ENCODE results near the gene TNFRSF6B. TPM values are rescaled to one million over a fixed set of nuclear protein-coding genes. Genes with fewer than 3 reads are reported as not detected.
"Not testable (repeated sequence)": the region's sequence is repeated elsewhere in the genome, so short reads cannot be mapped to it uniquely, and the experiment has no call there.

Gene TNFRSF6B
- total RNA-seq, 1 donor from 2014 or later: not detected

- TF ChIP-seq CTCF (IDR thresholded peaks at IDR 0.05; ENCODE audit: unreplicated experiment): no peak
- no peaks in the 10 kb centered on the region for H3K9me3 Mint-ChIP-seq (ENCODE audit: unreplicated experiment)
Observed at GRCh38 chr20:63709149-63709527, 12.7 kb downstream of the TNFRSF6B start.

GRCh38 chr20:63711085-63711645, 14.7 kb downstream of the TNFRSF6B start:
- Mint-ChIP-seq H3K36me3 (ENCODE audit: low read depth, unreplicated experiment) (peaks cover 39% of the 10 kb centered on the region), H3K9me3 (ENCODE audit: unreplicated experiment) (no peaks in the 10 kb centered on the region), H3K4me3 (ENCODE audit: unreplicated experiment) (peak overlapping the region; percentile 77), H3K27me3 (ENCODE audit: unreplicated experiment) (peaks cover 7% of the 10 kb centered on the region), H3K4me1 (ENCODE audit: unreplicated experiment) (peaks cover 15% of the 10 kb centered on the region), H3K27ac (ENCODE audit: unreplicated experiment) (no peak overlapping the region)
- no peak for TF ChIP-seq CTCF (IDR thresholded peaks at IDR 0.05; ENCODE audit: unreplicated experiment)
- no peak for DNase-seq (ENCODE audit: low spot score)

More at GRCh38 chr20:63709149-63709527, 12.7 kb downstream of the TNFRSF6B start:
- H3K27ac Mint-ChIP-seq (ENCODE audit: unreplicated experiment): no peak overlapping the region
- peak overlapping the region; percentile 85 for H3K4me3 Mint-ChIP-seq (ENCODE audit: unreplicated experiment)
- peak; percentile 5 for DNase-seq (ENCODE audit: low spot score)
- H3K36me3 Mint-ChIP-seq (ENCODE audit: low read depth, unreplicated experiment): peaks cover 44% of the 10 kb centered on the region
- peaks cover 10% of the 10 kb centered on the region for H3K27me3 Mint-ChIP-seq (ENCODE audit: unreplicated experiment)
- peaks cover 15% of the 10 kb centered on the region for H3K4me1 Mint-ChIP-seq (ENCODE audit: unreplicated experiment)

- DNase-seq (ENCODE audit: low spot score): no peak
- Mint-ChIP-seq H3K4me3 (ENCODE audit: unreplicated experiment) (no peak overlapping the region), H3K4me1 (ENCODE audit: unreplicated experiment) (peaks cover 8% of the 10 kb centered on the region), H3K27ac (ENCODE audit: unreplicated experiment) (no peak overlapping the region), H3K27me3 (ENCODE audit: unreplicated experiment) (peaks cover 3% of the 10 kb centered on the region), H3K9me3 (ENCODE audit: unreplicated experiment) (no peaks in the 10 kb centered on the region), H3K36me3 (ENCODE audit: low read depth, unreplicated experiment) (peaks cover 33% of the 10 kb centered on the region)
- no peak for TF ChIP-seq CTCF (IDR thresholded peaks at IDR 0.05; ENCODE audit: unreplicated experiment)
Observed at GRCh38 chr20:63712191-63712590, 15.7 kb downstream of the TNFRSF6B start.

GRCh38 chr20:63714858-63715257, 18.4 kb downstream of the TNFRSF6B start:
- H3K27me3 Mint-ChIP-seq (ENCODE audit: unreplicated experiment): peaks cover 2% of the 10 kb centered on the region
- no peak overlapping the region for H3K4me3 Mint-ChIP-seq (ENCODE audit: unreplicated experiment)
- no peaks in the 10 kb centered on the region for H3K9me3 Mint-ChIP-seq (ENCODE audit: unreplicated experiment)
- no peak for DNase-seq (ENCODE audit: low spot score)
- H3K4me1 Mint-ChIP-seq (ENCODE audit: unreplicated experiment): peaks cover 2% of the 10 kb centered on the region
- H3K27ac Mint-ChIP-seq (ENCODE audit: unreplicated experiment): no peak overlapping the region
- peaks cover 43% of the 10 kb centered on the region for H3K36me3 Mint-ChIP-seq (ENCODE audit: low read depth, unreplicated experiment)
- TF ChIP-seq CTCF (IDR thresholded peaks at IDR 0.05; ENCODE audit: unreplicated experiment): no peak

GRCh38 chr20:63718996-63719395, 22.5 kb downstream of the TNFRSF6B start:
- TF ChIP-seq CTCF (IDR thresholded peaks at IDR 0.05; ENCODE audit: unreplicated experiment): no peak
- H3K36me3 Mint-ChIP-seq (ENCODE audit: low read depth, unreplicated experiment): peaks cover 35% of the 10 kb centered on the region

GRCh38 chr20:63722967-63723622, 26.6 kb downstream of the TNFRSF6B start:
- H3K27me3 Mint-ChIP-seq (ENCODE audit: unreplicated experiment); H3K4me1 Mint-ChIP-seq (ENCODE audit: unreplicated experiment); H3K27ac Mint-ChIP-seq (ENCODE audit: unreplicated experiment); DNase-seq (ENCODE audit: low spot score); H3K9me3 Mint-ChIP-seq (ENCODE audit: unreplicated experiment); H3K4me3 Mint-ChIP-seq (ENCODE audit: unreplicated experiment): not testable (repeated sequence)
- peaks cover 43% of the 10 kb centered on the region for H3K36me3 Mint-ChIP-seq (ENCODE audit: low read depth, unreplicated experiment)

More at GRCh38 chr20:63718996-63719395, 22.5 kb downstream of the TNFRSF6B start:
- no peak for DNase-seq (ENCODE audit: low spot score)
- Mint-ChIP-seq H3K27me3 (ENCODE audit: unreplicated experiment) (peaks cover 2% of the 10 kb centered on the region), H3K27ac (ENCODE audit: unreplicated experiment) (no peak overlapping the region), H3K4me1 (ENCODE audit: unreplicated experiment) (no peaks in the 10 kb centered on the region), H3K4me3 (ENCODE audit: unreplicated experiment) (no peak overlapping the region), H3K9me3 (ENCODE audit: unreplicated experiment) (no peaks in the 10 kb centered on the region)

GRCh38 chr20:63730189-63730733, 33.8 kb downstream of the TNFRSF6B start:
- not testable (repeated sequence) for DNase-seq (ENCODE audit: low spot score); H3K27me3 Mint-ChIP-seq (ENCODE audit: unreplicated experiment); H3K27ac Mint-ChIP-seq (ENCODE audit: unreplicated experiment); H3K9me3 Mint-ChIP-seq (ENCODE audit: unreplicated experiment); H3K4me1 Mint-ChIP-seq (ENCODE audit: unreplicated experiment)
- peaks cover 29% of the 10 kb centered on the region for H3K36me3 Mint-ChIP-seq (ENCODE audit: low read depth, unreplicated experiment)
- H3K4me3 Mint-ChIP-seq (ENCODE audit: unreplicated experiment): peak overlapping the region; percentile 18

All from endothelial cell (in vitro differentiated cells).